IMR-90 (cell line): ENCODE data around the gene SIRT2. TPM values are rescaled to one million over a fixed set of nuclear protein-coding genes. Genes with fewer than 3 reads are reported as not detected.

Experiments
- ATAC-seq: fragments of 200-7000 bp; cut with Tn5 transposase; 2 replicates; pipeline ENCODE4 v1.9.1; 2020; ENCODE audit warnings: low read depth, mild to moderate bottlenecking, moderate library complexity
- BruUV-seq: library from RNA; stranded (reverse); fragments of 400-500 nt; replicated peaks from 2 replicates; lab custom pipeline; 2021; lab: Mats Ljungman, UMichigan
- CTCF ChIA-PET: fragments of 300-600 bp; formaldehyde crosslinking; extraction: SDS; loops from one replicate; lab custom pipeline; 2021; ENCODE audit warnings: antibody characterized with exemption; lab: Yijun Ruan, JAX
- POLR2A ChIA-PET: fragments of 300-600 bp; sonication (Branson Sonifier 250); formaldehyde crosslinking; loops from one replicate; lab custom pipeline; 2022; ENCODE audit warnings: antibody characterized with exemption; ENCODE audit not compliant: unreplicated experiment; lab: Charles Lee
- DNase-seq: peaks from one replicate; pipeline ENCODE4 v3.0.0; 2013
- H2AFZ ChIP-seq: replicated peaks from 2 replicates; pipeline ENCODE3; 2013; ENCODE audit warnings: low read length, mild to moderate bottlenecking; ENCODE audit not compliant: poor library complexity
- H2AK5ac ChIP-seq: 2 replicates; pipeline ENCODE4 v1.6.1; 2013; ENCODE audit warnings: low read depth, low read length, inconsistent platforms
- H2AK9ac ChIP-seq: replicated peaks from 2 replicates; pipeline ENCODE3; 2013; ENCODE audit warnings: mild to moderate bottlenecking, low read depth, low read length, moderate library complexity; ENCODE audit not compliant: poor library complexity
- H2BK120ac ChIP-seq: 2 replicates; pipeline ENCODE4 v1.6.1; 2013; ENCODE audit warnings: low read depth, low read length, inconsistent platforms
- H2BK15ac ChIP-seq: 3 replicates; pipeline ENCODE4 v1.6.1; 2013; ENCODE audit warnings: low read depth, low read length, inconsistent platforms
- H2BK20ac ChIP-seq: 2 replicates; pipeline ENCODE4 v1.6.1; 2013; ENCODE audit warnings: low read depth, mild to moderate bottlenecking, inconsistent platforms, low read length, moderate library complexity
- H2BK5ac ChIP-seq: 2 replicates; pipeline ENCODE4 v1.6.1; 2013; ENCODE audit warnings: mild to moderate bottlenecking, low read depth, low read length, inconsistent platforms; ENCODE audit not compliant: poor library complexity, severe bottlenecking
- H3K14ac ChIP-seq: replicated peaks from 2 replicates; pipeline ENCODE4 v1.6.1; 2013; ENCODE audit warnings: low read depth, low read length, inconsistent platforms
- H3K18ac ChIP-seq: 2 replicates; pipeline ENCODE4 v1.6.1; 2013; ENCODE audit warnings: low read depth, low read length, control low read depth
- H3K23ac ChIP-seq: 2 replicates; pipeline ENCODE4 v1.6.1; 2013; ENCODE audit warnings: low read depth, low read length, inconsistent platforms
- H3K27ac ChIP-seq: 2 replicates; pipeline ENCODE4 v1.5.1; 2013; ENCODE audit warnings: mild to moderate bottlenecking, control low read depth, low read length; ENCODE audit not compliant: insufficient read depth
- H3K27me3 ChIP-seq: 2 replicates; pipeline ENCODE4 v1.6.1; 2013; ENCODE audit warnings: low read length; ENCODE audit not compliant: control insufficient read depth, insufficient read depth
- H3K36me3 ChIP-seq: 2 replicates; pipeline ENCODE4 v1.6.1; 2013; ENCODE audit warnings: low read length, mixed read lengths; ENCODE audit not compliant: control insufficient read depth, insufficient read depth
- H3K4ac ChIP-seq: 2 replicates; pipeline ENCODE4 v1.6.1; 2013; ENCODE audit warnings: low read depth, low read length, inconsistent platforms
- H3K4me1 ChIP-seq: 2 replicates; pipeline ENCODE4 v1.6.1; 2013; ENCODE audit warnings: low read length, mixed read lengths; ENCODE audit not compliant: control insufficient read depth, insufficient read depth
- H3K4me2 ChIP-seq: 2 replicates; pipeline ENCODE4 v1.6.1; 2013; ENCODE audit warnings: low read depth, mild to moderate bottlenecking, control low read depth, low read length, moderate library complexity
- H3K4me3 ChIP-seq: 2 replicates; pipeline ENCODE4 v1.5.1; 2013; ENCODE audit warnings: low read depth, mild to moderate bottlenecking, control low read depth, low read length, moderate library complexity; ENCODE audit not compliant: insufficient read depth
- H3K56ac ChIP-seq: 2 replicates; pipeline ENCODE4 v1.6.1; 2013; ENCODE audit warnings: low read length, inconsistent platforms; ENCODE audit not compliant: insufficient read depth; ENCODE audit errors: extremely low read depth
- H3K79me1 ChIP-seq, 2 experiments: 2 replicates each; pipeline ENCODE4 v1.6.1; 2013; ENCODE audit warnings: low read length in 2 of 2, inconsistent platforms in 1 of 2, low read depth in 1 of 2
- H3K9ac ChIP-seq: 2 replicates; pipeline ENCODE4 v1.6.1; 2013; ENCODE audit warnings: low read depth, low read length, control low read depth
- H3K9me1 ChIP-seq: 2 replicates; pipeline ENCODE4 v1.6.1; 2013; ENCODE audit warnings: low read length, inconsistent platforms; ENCODE audit not compliant: insufficient read depth
- H3K9me3 ChIP-seq: 2 replicates; pipeline ENCODE4 v1.6.1; 2013; ENCODE audit warnings: low read length; ENCODE audit not compliant: control insufficient read depth, insufficient read depth
- H4K20me1 ChIP-seq: 2 replicates; pipeline ENCODE4 v1.6.1; 2013; ENCODE audit warnings: low read length, inconsistent platforms; ENCODE audit not compliant: insufficient read depth
- H4K5ac ChIP-seq: 2 replicates; pipeline ENCODE4 v1.6.1; 2013; ENCODE audit warnings: mild to moderate bottlenecking, low read depth, low read length, control low read depth
- H4K8ac ChIP-seq, 2 experiments: 2 replicates each; pipeline ENCODE4 v1.6.1; 2013; ENCODE audit warnings: low read depth in 2 of 2, low read length in 2 of 2, control low read depth in 1 of 2, inconsistent platforms in 1 of 2
- H4K91ac ChIP-seq: 2 replicates; pipeline ENCODE4 v1.6.1; 2013; ENCODE audit warnings: low read depth, low read length, inconsistent platforms; ENCODE audit not compliant: insufficient read depth
- BHLHE40 ChIP-seq: fragments of 150-350 bp; IDR thresholded peaks from 2 replicates; pipeline ENCODE4 v1.6.1; 2016; ENCODE audit warnings: mild to moderate bottlenecking, low read depth, low read length
- CEBPB ChIP-seq: IDR thresholded peaks from 2 replicates; pipeline ENCODE4 v1.6.1; 2012; ENCODE audit warnings: low read depth, low read length, improper control_type of control experiment
- CHD1 ChIP-seq: IDR thresholded peaks from 2 replicates; pipeline ENCODE4 v1.6.1; 2012; ENCODE audit warnings: low read depth, low read length, improper control_type of control experiment
- ELK1 ChIP-seq: fragments of 150-350 bp; IDR thresholded peaks from 2 replicates; pipeline ENCODE4 v1.6.1; 2016; ENCODE audit warnings: low read depth, mild to moderate bottlenecking, low read length, moderate library complexity, borderline replicate concordance
- FOS ChIP-seq: fragments of 150-350 bp; IDR thresholded peaks from 2 replicates; pipeline ENCODE4 v1.6.1; 2016; ENCODE audit warnings: low read depth, low read length
- MAFK ChIP-seq: IDR thresholded peaks from 2 replicates; pipeline ENCODE4 v1.6.1; 2012; ENCODE audit warnings: low read depth, low read length, improper control_type of control experiment
- MAZ ChIP-seq: IDR thresholded peaks from 2 replicates; pipeline ENCODE4 v1.6.1; 2012; ENCODE audit warnings: low read depth, mild to moderate bottlenecking, low read length, improper control_type of control experiment, moderate library complexity, borderline replicate concordance
- MXI1 ChIP-seq: IDR thresholded peaks from 2 replicates; pipeline ENCODE4 v1.6.1; 2012; ENCODE audit warnings: low read depth, mild to moderate bottlenecking, low read length, moderate library complexity, borderline replicate concordance
- NFE2L2 ChIP-seq: fragments of 150-350 bp; IDR thresholded peaks from 2 replicates; pipeline ENCODE4 v1.6.1; 2016; ENCODE audit warnings: low read depth, mild to moderate bottlenecking, low read length
- POLR2A ChIP-seq: IDR thresholded peaks from 2 replicates; pipeline ENCODE4 v1.6.1; 2012; ENCODE audit warnings: mild to moderate bottlenecking, low read depth, low read length
- RAD21 ChIP-seq: IDR thresholded peaks from 2 replicates; pipeline ENCODE4 v1.6.1; 2012; ENCODE audit warnings: low read length, improper control_type of control experiment
- RCOR1 ChIP-seq: IDR thresholded peaks from 2 replicates; pipeline ENCODE4 v1.6.1; 2012; ENCODE audit warnings: mild to moderate bottlenecking, low read length, improper control_type of control experiment; ENCODE audit not compliant: insufficient replicate concordance
- RFX5 ChIP-seq: IDR thresholded peaks from 2 replicates; pipeline ENCODE4 v1.8.0; 2012; ENCODE audit warnings: low read depth, mild to moderate bottlenecking, low read length, moderate library complexity
- SMC3 ChIP-seq: fragments of 150-350 bp; IDR thresholded peaks from 2 replicates; pipeline ENCODE4 v1.6.1; 2016; ENCODE audit warnings: low read depth, mild to moderate bottlenecking, antibody characterized with exemption, low read length, moderate library complexity
- USF2 ChIP-seq: fragments of 150-350 bp; IDR thresholded peaks from 2 replicates; pipeline ENCODE4 v1.6.1; 2017; ENCODE audit warnings: mild to moderate bottlenecking, antibody characterized with exemption, low read length, low read depth
- whole genome bisulfite sequencing, 2 experiments: methylation state at CpG; one replicate each; pipeline versions ENCODE4 v1.1.5 to v1.1.7; 2013; ENCODE audit warnings: missing lambda C conversion rate in 2 of 2; ENCODE audit not compliant: insufficient read length in 1 of 2; ENCODE audit errors: extremely low coverage in 2 of 2; 5-methylcytosine and 5-hydroxymethylcytosine counted together
- dilution Hi-C: fragments of 300-500 bp; cut with HindIII; formaldehyde crosslinking; loops from one replicate; pipeline ENCODE4 v1.14.3; 2018; ENCODE audit warnings: low sequenced_read_pairs; ENCODE audit not compliant: unreplicated experiment
- in situ Hi-C: fragments of 300-500 bp; cut with MboI; formaldehyde crosslinking; loops from 3 replicates; pipeline ENCODE4 v1.14.3; 2019; ENCODE audit warnings: low sequenced_read_pairs, inconsistent platforms, mixed read lengths
- intact Hi-C: fragments of 100-400 bp; cut with micrococcal nuclease; formaldehyde crosslinking; loops from 2 replicates; pipeline ENCODE4 v1.10.0; 2022
- polyA plus RNA-seq, 3 experiments: library from polyadenylated mRNA; depleted of rRNA; stranded (reverse); fragments of >200 nt; gene quantifications; 2 replicates each; pipeline ENCODE4 v1.2.3, GENCODE V29; 2012; ENCODE audit warnings: low replicate concordance in 1 of 3
- total RNA-seq: library from RNA; depleted of rRNA; stranded (reverse); fragments of >200 nt; gene quantifications from 2 replicates; pipeline ENCODE4 v1.2.3, GENCODE V29; 2012
- TF ChIP-seq, protein P1 (sequence below): conservative IDR thresholded peaks from 2 replicates; pipeline ENCODE4 v1.5.1; 2012; ENCODE audit warnings: mild to moderate bottlenecking, low read depth, low read length, improper control_type of control experiment

Gene SIRT2
- total and polyA plus RNA-seq, 2 of the 4 experiments (the other 2 are of a cell fraction): 43.0 to 50.0 TPM

- Histone ChIP-seq H4K8ac (no peak overlapping the region), H3K9me3 (no peaks in the 10 kb centered on the region), H4K91ac (no peak overlapping the region), H2BK120ac (no peak overlapping the region), H3K4me2 (no peak overlapping the region), H3K9me1 (no peaks in the 10 kb centered on the region), H3K18ac (no peak overlapping the region), H3K27me3 (no peaks in the 10 kb centered on the region), H3K14ac (no peak overlapping the region), H3K36me3 (no peaks in the 10 kb centered on the region), H2AFZ (no peak overlapping the region), H3K23ac (no peak overlapping the region), H4K20me1 (no peaks in the 10 kb centered on the region), H3K4me1 (no peaks in the 10 kb centered on the region; the same call in 1 of the 2 replicates), H3K4ac (no peak overlapping the region), H3K4me3 (no peak overlapping the region), H3K27ac (no peak overlapping the region), H3K9ac (no peak overlapping the region), H2AK9ac (no peak overlapping the region), H4K5ac (no peak overlapping the region), H2BK5ac (no peak overlapping the region), H2AK5ac (no peak overlapping the region), H2BK15ac (no peak overlapping the region), H3K79me1 (no peaks in the 10 kb centered on the region), H3K56ac (no peak overlapping the region), H2BK20ac (no peak overlapping the region)
- TF ChIP-seq ELK1 (no peak), CHD1 (no peak), BHLHE40 (no peak), RAD21 (no peak), NFE2L2 (no peak), MAZ (no peak), FOS (no peak), RCOR1 (no peak), MAFK (no peak), USF2 (no peak), MXI1 (no peak), SMC3 (no peak), RFX5 (no peak), CEBPB (no peak), POLR2A (no peak)
- TF ChIP-seq, protein P1, sequence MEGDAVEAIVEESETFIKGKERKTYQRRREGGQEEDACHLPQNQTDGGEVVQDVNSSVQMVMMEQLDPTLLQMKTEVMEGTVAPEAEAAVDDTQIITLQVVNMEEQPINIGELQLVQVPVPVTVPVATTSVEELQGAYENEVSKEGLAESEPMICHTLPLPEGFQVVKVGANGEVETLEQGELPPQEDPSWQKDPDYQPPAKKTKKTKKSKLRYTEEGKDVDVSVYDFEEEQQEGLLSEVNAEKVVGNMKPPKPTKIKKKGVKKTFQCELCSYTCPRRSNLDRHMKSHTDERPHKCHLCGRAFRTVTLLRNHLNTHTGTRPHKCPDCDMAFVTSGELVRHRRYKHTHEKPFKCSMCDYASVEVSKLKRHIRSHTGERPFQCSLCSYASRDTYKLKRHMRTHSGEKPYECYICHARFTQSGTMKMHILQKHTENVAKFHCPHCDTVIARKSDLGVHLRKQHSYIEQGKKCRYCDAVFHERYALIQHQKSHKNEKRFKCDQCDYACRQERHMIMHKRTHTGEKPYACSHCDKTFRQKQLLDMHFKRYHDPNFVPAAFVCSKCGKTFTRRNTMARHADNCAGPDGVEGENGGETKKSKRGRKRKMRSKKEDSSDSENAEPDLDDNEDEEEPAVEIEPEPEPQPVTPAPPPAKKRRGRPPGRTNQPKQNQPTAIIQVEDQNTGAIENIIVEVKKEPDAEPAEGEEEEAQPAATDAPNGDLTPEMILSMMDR: no peak
- BruUV-seq: no TSS peak
- dilution Hi-C loops: no loop called here
- DNase-seq: no peak
- POLR2A ChIA-PET: interaction anchor here (0.7 kb wide), 1 partner anchor 13 kb away, joined by 10 read pairs; no protein-coding TSS in a partner anchor
- ATAC-seq: no peak
- CTCF ChIA-PET: interaction anchor here (0.9 kb wide), 1 partner anchor 8 kb away, joined by 3 read pairs; no protein-coding TSS in a partner anchor
- WGBS, 2 experiments: no CpG with 5 or more reads among the region's 3 CpGs
- in situ Hi-C loops: no loop called here
- intact Hi-C loops: no loop called here
Measured at GRCh38 chr19:38861368-38861767, 38.0 kb downstream of the SIRT2 start.
